SIG-M5 (cell line): ENCODE results near the gene PRSS56.

Source experiments
- DNase-seq: peaks from one replicate; lab custom pipeline; 2025; lab: John Stamatoyannopoulos, UW

Gene PRSS56

DNA sequence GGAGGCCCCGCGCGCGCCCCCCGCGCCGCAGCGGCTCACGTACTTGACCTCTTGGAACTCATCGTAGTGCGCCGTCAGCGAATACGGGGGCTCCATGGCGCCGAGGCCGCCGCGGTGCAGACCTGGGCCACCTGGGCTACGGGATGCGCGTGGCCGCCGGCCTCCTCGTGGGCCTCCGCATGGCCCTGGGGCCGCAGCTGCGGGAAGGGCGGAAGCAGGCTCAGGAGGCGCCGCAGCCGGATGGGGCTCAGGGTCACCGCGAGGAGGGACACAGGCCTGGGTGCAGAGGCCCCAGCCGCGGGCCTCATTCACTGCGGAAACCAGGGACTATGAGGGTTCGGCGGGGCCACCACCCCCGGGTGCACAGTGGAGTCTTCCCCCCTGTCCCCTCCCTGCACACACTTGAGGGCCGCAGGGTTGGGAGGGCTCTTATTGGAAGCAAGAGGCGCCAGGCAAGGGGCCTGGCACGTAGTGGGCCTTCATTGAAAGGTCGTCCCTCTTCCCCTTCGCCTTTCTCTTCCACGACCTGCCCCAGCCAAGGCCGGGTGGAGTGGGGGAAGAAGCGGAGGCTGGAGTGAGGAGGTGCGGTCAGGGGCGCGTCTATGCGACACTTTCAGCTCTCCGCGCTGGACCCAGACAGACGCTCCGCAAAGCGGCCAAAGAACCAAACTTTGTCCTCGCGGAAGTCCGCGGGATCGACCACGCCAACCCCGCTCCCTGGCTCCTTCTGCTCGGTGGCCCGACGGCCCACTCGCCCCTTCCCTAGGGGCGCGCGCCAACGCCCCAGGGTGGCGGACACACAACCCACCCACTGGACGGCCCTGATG lies 33.4 kb upstream of the PRSS56 start:
- no peak for DNase-seq

- DNase-seq = no peak
Observed at GRCh38 chr2:232487385-232488096, 32.6 kb upstream of the PRSS56 start, which contains the start of gene ECEL1. TSS of gene ECEL1 (minus strand) at chr2:232487834. CDS start at chr2:232486653, 1,181 bp downstream.

DNA sequence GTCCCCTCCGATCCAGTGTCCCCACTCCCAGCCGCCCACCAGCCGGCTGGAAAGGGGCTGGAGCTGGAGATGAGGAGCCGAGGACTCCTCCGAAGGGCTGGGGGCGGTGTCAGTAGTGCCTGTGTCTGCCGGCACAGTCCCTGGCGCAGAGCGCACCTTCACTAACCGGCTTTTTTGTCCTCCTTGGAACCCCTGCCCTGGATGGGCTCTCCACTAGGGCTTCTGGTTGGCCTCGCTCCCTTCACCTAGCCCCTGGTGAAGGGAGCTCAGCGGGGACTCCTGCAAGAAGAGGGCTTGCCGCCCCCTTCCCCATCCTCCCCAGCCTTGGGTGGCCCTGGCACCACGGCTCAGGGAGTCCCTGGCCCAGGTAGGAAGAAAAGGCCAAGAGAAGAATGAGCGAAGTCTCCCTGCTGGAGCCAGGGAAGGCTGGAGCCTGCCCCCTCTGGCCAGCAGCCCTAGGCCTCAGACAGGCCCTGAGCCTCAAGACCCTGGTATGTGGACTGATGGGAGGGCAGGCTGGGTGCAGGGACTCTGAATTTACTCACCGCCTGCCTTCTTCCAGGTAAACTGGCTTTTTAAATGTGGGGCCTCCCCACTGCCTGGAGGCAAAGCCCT lies 32.0 kb upstream of the PRSS56 start:
- no peak for DNase-seq

DNA sequence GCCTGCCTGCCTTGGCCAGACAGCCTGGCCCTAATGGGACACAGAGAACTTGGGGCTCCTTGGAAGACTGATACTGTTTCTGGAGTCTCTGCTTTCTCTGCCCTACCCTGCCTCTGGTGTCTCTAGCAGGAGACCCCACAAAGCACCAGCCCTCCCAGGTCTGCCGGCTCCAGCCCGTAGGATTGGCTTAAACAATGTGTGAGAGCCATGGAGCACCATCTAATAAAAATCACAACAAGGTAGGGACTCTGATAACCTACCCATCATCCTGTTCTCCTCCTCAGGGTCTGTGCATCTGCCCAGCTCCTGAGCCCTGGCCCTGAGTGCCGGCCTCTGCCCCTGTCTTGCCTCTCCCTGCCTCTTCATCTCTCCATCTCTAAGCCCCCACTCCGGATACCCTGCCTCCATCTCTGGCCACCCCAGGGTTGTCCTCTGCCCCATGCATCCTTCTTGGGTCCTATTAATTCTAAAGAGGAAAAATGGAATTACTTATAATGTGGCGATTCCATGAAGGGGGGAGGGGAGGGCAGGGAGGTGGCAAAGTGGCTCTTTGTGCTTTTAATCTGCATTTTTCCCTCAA lies 31.4 kb upstream of the PRSS56 start:
- no peak for DNase-seq

GRCh38 chr2:232489516-232490220 lies 30.5 kb upstream of the PRSS56 start:
- DNase-seq = no peak

DNA sequence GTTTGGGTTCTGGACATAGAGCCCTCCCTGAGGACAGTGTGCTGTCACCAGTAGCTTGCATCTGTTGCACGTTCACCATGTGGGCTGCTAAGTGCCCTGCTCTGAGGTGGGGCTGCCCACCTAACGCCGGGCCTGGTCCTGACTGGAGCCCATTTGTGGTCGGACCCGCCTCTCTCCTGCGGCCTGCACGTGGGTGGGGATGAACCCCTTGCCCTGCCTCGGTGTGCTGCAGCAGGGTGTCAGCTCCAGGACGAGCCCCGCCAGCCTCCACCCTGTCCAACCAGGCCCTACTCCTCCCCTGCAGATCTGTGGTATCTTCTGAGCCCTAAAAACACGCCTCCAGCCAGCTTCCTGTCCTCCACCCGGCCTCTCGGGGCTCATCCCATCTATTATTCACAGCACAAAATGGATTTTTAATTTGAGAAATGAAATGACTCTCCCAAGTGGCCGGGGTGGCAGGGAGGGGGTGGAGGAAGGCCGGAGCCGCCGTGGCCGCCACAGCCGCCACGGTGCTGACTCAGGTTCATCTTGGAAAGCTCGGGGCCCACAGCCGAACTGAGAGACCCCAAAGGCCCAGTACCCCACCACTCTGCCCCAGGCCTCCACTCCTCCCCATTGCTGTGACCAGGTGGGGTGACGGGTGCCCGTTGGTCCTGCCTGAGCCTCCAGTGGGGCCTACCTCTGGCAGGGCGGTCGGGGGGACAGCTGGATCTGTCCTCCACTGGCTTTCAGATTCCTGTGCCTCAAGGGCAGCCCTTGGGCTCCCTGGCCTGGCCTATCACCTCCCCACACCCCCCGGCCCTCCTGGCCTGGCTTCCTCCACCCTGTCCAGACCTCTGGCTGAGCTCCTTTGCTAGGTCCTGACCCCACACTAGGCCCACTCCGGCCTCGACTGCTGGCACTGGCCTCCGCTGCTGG lies 29.7 kb upstream of the PRSS56 start:
- no peak for DNase-seq

GRCh38 chr2:232491139-232491780 lies 28.9 kb upstream of the PRSS56 start:
- no peak for DNase-seq

- no peak for DNase-seq
Observed at GRCh38 chr2:232492236-232492848, 27.8 kb upstream of the PRSS56 start.

DNA sequence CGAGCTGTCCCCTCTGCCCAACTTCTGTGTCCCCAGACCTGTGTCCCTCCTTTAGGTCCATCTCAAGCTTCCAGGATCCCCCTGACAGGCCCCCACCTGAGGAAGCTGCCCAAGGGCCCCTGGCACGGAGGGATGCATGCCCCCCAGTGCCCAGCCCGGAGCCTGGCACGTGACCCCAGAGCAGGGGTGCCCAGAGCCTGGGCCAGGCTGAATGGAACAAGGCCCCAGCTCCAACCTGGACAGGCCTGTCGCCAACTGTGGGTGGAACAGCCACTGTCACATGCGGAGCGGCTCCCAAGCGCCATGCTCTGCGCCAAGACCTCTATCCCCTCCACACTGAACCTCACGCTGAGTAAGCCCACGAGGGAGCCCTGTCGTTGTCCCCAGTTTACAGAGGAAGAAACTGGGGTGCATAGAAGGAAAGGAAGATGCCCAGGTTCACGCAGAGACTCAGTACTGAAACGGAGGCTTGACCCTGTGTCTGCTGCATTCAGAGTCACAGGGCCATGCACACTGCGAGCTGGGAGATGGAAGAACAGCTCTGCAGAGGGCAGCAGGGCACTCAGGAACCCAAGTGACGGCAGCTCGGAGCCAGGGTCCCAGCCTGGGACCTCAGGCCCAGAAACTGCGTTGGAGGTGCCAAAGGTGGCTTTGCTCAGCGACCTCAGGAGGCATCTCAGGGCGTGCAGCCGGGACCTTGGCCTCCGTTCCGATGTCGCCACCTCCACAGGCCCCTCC lies 27.1 kb upstream of the PRSS56 start:
- no peak for DNase-seq

DNA sequence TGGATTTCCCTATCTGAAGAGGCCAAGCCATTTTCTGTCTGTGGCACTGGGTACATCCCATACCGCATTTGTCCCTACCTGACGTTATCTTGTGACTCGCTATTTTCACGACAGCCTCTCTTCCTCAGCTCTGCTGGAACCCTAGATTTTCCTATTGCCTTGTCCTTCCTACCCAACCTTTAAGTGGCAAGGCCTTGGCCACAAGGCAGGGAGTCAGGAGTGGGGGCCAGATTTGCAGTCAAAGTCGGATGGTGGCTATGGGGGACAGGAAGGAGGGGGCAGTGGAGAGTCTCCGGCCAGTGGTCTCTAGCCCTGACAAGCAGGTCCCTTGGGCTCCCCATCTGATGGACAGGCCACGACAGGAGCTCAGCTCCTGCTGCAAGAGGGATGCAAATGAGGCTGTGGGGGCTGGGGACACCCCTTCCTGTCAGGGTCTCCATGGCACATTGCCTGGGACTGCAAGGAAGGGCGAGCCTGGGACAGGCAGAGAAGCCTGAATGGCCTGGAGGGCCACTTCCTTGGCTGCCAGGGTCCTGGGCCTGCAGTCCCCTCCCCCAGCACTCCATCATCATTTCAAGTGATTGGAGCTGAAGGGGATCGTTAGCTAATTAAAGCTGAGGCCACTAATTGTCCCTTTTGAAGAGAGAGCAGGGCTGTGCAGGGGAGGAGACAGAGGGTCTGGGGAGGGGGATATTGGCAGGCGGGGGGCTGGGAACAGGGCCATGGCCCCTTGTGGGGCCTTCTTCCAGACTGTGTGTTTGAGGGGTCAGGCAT lies 26.3 kb upstream of the PRSS56 start:
- no peak for DNase-seq

DNA sequence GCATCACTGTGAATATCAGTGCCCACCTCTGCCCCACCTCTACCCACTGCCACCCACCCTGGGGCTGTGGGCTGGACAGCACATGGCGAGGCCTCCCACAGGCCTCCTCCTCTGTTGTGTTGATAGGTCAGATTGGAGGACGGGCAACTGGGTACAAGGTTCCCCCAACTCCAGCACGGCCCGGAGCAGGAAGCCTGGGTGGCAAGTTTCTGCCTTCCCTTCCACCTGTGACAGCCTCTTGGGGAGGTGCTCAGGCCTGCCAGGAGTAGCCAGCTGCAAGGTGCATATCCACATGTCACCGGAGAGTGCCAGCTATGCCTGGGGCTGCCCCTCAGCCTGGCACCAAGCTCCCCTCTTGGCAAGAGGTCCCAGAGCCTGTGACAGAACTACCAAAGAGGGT lies 25.6 kb upstream of the PRSS56 start:
- no peak for DNase-seq

DNA sequence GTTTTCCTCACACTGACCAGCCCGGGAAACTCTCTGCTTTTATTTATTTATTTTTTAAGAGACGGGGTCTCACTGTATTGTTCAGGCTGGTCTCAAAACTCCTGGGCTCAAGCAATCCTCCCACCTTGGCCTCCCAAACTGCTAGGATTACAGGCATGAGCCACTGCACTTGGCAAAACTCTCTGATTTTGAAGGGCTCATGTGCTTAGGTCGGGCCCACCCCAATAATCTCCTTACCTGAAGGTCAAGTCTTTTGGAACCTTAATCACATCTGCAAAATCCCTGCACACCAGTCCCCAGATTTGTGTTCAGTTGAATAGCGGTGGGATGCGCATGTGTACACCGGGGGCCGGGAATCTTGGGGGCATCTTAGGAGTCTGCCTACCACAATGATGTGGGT lies 24.9 kb upstream of the PRSS56 start:
- DNase-seq = no peak

- no peak for DNase-seq
Observed at GRCh38 chr2:232496501-232497270, 23.5 kb upstream of the PRSS56 start.

GRCh38 chr2:232497348-232497747 lies 22.8 kb upstream of the PRSS56 start:
- no peak for DNase-seq

DNA sequence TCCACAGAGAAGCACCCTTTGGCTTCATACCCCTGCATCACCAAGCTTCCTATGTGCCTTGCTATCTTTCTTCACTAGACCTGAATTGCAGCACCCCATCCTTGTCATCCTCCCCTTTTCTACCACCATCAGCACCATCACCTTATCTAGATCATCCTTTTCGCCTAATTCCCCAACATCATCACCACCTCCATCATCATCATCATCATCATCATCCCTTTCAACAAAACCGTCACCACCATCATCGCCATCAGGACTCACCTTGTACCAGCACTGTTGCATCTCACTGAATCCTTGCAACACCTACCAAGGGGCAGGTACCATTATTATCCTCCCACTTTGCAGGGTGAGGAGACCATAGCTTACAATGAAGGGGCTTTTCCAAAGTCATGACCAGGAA lies 21.7 kb upstream of the PRSS56 start:
- DNase-seq = no peak

DNA sequence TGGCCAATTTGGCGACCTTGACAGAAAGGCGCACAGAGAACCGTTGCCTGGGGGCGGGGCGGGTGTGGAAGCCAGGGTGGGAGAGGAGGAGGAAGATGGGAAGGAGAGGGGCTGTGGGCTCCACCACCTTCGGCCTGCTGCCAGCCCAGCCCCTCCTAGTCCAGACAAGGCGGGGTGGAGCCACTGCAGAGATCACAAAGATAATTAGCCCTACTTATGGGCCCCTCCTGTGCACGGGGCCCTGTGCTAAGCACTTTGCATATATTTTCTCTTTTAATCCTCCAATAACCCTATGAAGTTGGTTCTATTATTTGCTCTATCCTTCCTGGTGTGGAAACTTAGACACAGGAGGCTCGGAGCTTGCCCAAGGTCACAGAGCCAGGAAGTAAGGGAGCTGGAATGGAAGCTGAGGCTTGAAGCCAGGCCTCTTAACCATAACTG lies 18.8 kb upstream of the PRSS56 start:
- no peak for DNase-seq

DNA sequence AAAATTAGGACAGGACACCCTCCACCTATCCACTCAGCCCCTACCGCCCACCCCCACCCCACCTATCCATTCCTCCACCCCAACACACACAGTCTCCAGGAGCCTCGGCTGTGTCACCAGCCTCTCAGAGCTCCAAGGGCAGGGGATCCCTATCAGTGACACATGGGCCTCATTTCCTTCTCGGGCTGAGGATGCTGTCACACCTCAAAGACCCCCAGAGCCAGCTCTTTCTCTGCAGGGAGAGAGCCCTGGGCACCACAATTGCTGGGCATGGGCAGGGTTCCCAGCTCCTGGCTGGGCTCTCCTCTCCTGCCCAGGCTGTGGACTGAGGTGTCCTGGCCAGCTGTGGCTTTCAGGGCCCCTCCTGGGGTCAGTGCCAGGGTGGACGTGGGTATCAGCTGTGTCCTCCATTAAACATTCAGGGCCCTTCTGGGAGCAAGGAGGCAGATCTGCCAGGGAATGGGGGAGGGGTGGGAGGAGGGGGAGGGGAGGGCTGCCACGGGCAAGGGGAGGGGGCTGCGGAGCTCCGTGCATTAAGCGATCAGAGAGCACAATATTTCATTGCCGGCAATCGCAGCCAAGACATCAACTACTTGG lies 18.3 kb upstream of the PRSS56 start:
- no peak for DNase-seq
